Right lobe of liver (tissue), 6 donors: ENCODE results near the gene PHF2. TPM values are rescaled to one million over a fixed set of nuclear protein-coding genes. Genes with fewer than 3 reads are reported as not detected.
A peak's percentile ranks its signal among the peaks of the same experiment; 100 is the strongest.

Experiments used
- ATAC-seq, 4 donors: fragments of 200-7000 bp; cut with Tn5 transposase; one replicate each; pipeline ENCODE4 v1.9.1; 2020; ENCODE audit warnings: mild to moderate bottlenecking in 4 of 4, moderate library complexity in 4 of 4
- DNase-seq, 3 donors: peaks; one replicate each; pipeline ENCODE4 v3.0.0-alpha.2; 2020
- H3K27ac ChIP-seq, 3 donors: fragments of 200-600 bp; one replicate each; pipeline ENCODE4 v1.8.0; 2022
- H3K27me3 ChIP-seq, 2 donors: fragments of 200-600 bp; one replicate each; pipeline ENCODE4 v1.8.0; 2022
- H3K36me3 ChIP-seq, 4 donors: fragments of 200-600 bp; sonication (generic) in 1 of 4; one replicate each; pipeline versions ENCODE4 v1.5.1 to v1.8.0; 2017 to 2022; ENCODE audit warnings: control low read depth in 1 of 4
- H3K4me1 ChIP-seq, 4 donors: fragments of 200-600 bp; sonication (generic) in 1 of 4; one replicate each; pipeline versions ENCODE4 v1.5.1 to v1.8.0; 2017 to 2022; ENCODE audit warnings: control low read depth in 1 of 4
- H3K4me3 ChIP-seq, 3 donors: fragments of 200-600 bp; one replicate each; pipeline ENCODE4 v1.8.0; 2022
- H3K9me3 ChIP-seq, 4 donors: fragments of 200-600 bp; sonication (generic) in 1 of 4; one replicate each; pipeline versions ENCODE4 v1.5.1 to v1.8.0; 2017 to 2022; ENCODE audit warnings: control low read depth in 1 of 4
- POLR2A ChIP-seq: fragments of 450-650 bp; IDR thresholded peaks from one replicate; pipeline ENCODE4 v1.6.1; 2017; ENCODE audit warnings: antibody characterized with exemption, mild to moderate bottlenecking
- WGBS: methylation state at CpG from one replicate; pipeline ENCODE4 v1.1.6; 2018; ENCODE audit warnings: low coverage, low lambda C conversion rate; ENCODE audit not compliant: insufficient coverage; ENCODE audit errors: missing lambda C conversion rate; 5-methylcytosine and 5-hydroxymethylcytosine counted together
- intact Hi-C, 2 donors: fragments of 100-400 bp; cut with DNase I; formaldehyde crosslinking; loops; one replicate each; pipeline versions ENCODE4 v1.11.2 to v1.14.1; 2022
- total RNA-seq, 6 experiments: library from RNA; depleted of rRNA in 2 of 6; stranded (reverse); fragments of >200 nt in 2 of 6; fragmentation: NEBNext Ultra II Directional in 3 of 6; extraction: Animal tissue kit (Norgen Biotek cat#: 25700) in 3 of 6; gene quantifications; one replicate each; pipeline versions ENCODE4 v1.1.0 to v1.2.4, GENCODE V29; 2016 to 2023
- TF ChIP-seq, protein P1 (sequence below), 4 donors: fragments of 200-600 bp in 3 of 4; fragments of 450-650 bp in 1 of 4; IDR thresholded peaks; one replicate each; pipeline versions ENCODE4 v1.5.1 to v1.8.0; 2016 to 2022; ENCODE audit warnings: antibody characterized with exemption in 4 of 4, mild to moderate bottlenecking in 2 of 4
- donor health status: DM: no; HTN: yes; CAD: no.
- donor health status: DM: no; HTN: no; CAD: no.
- donor health status: DM: no; HTN: no; CAD: no.
- donor health status: DM: no; HTN: yes; CAD: no.
- donor health status: DM: no; HTN: yes; CAD: no.

PHF2 gene
- total RNA-seq, 6 experiments from 2014 or later, result 6.3 to 8.5 (median 6.8) TPM

DNA sequence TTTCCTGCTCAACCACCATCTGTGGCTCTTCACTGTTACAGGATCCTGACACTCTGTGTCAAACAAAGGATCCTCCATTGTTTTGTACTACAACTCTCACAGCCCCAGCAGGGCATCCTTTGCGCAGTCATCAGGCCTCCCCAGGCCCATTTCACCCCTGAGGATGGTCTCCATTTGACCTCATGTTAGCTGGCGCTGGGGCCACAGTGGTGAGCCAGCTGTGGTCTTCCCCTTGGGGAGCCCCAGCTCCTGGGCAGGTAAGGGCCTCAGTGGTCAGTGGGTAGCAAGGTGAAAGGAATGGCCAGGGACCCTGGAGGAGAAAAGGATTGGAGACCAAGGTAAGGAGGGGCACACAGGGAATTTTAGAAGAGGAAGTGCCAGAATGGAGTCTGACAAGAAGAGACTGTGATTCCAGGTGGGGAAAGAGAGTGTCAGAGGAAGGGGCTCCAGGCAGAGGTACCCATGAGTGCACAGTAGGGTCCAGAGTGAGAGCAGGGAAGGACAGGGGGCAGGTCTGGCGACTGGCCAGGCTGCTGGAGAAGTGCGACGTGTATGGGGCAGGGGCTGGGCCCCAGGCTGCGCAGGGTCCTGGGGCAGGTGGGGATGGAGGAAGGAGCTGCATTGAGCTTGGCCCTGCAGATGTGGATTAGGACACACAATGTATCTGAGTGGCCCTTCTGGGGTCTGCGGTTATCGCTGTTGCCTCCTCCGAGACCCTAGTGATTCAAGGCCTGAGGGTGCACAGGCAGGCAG is 109.9 kb downstream of the PHF2 start:
- Histone ChIP-seq H3K4me3 (no peak overlapping the region), H3K4me1 (peaks cover 0 to 6% (median 0%) of the 10 kb centered on the region in 4 donors), H3K36me3 (no peaks in the 10 kb centered on the region), H3K9me3 (peaks cover 0 to 5% (median 0%) of the 10 kb centered on the region in 4 donors), H3K27ac (no peak overlapping the region), H3K27me3 (no peaks in the 10 kb centered on the region)
- intact Hi-C loops, result no loop called here
- TF ChIP-seq, protein P1, sequence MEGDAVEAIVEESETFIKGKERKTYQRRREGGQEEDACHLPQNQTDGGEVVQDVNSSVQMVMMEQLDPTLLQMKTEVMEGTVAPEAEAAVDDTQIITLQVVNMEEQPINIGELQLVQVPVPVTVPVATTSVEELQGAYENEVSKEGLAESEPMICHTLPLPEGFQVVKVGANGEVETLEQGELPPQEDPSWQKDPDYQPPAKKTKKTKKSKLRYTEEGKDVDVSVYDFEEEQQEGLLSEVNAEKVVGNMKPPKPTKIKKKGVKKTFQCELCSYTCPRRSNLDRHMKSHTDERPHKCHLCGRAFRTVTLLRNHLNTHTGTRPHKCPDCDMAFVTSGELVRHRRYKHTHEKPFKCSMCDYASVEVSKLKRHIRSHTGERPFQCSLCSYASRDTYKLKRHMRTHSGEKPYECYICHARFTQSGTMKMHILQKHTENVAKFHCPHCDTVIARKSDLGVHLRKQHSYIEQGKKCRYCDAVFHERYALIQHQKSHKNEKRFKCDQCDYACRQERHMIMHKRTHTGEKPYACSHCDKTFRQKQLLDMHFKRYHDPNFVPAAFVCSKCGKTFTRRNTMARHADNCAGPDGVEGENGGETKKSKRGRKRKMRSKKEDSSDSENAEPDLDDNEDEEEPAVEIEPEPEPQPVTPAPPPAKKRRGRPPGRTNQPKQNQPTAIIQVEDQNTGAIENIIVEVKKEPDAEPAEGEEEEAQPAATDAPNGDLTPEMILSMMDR (IDR thresholded peaks at IDR 0.05), result no peak
- no peak for TF ChIP-seq POLR2A
- ATAC-seq (no peak), DNase-seq (peak in 1 of 3 donors; percentile 43)
- WGBS, result 78% methylated on average over 6 of the region's 9 CpGs

- Histone ChIP-seq H3K4me1 (peaks cover 0 to under 1% (median 0%) of the 10 kb centered on the region in 4 donors), H3K9me3 (peaks cover 0 to 5% (median 0%) of the 10 kb centered on the region in 4 donors), H3K27ac (no peak overlapping the region), H3K4me3 (no peak overlapping the region), H3K27me3 (no peaks in the 10 kb centered on the region), H3K36me3 (no peaks in the 10 kb centered on the region)
- intact Hi-C loops, result no loop called here
- TF ChIP-seq, protein P1 (IDR thresholded peaks at IDR 0.05), result no peak
- no peak for TF ChIP-seq POLR2A
- no peak for DNase-seq
- ATAC-seq, result no peak
- WGBS, result no CpG with 5 or more reads among the region's 3 CpGs
Measured at GRCh38 chr9:93686880-93687236, 110.5 kb downstream of the PHF2 start.

DNA sequence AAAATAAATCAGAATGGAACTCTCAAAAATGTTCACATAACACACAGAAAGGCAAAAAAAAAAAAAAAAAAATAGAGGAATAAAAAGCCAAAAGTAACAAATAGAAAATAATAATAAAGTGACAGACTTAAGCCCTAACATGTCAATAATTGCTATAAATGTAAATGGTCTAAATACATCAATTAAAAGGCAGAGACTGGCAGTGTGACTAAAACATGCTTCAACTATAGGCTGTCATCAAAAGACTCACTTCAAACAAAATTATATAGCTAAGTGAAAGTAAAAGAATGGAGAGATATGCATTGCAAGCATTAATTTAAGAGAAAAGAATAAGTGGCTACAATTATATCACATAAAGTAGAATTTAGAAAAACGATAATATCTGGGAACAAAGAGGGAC is 114.2 kb downstream of the PHF2 start:
- WGBS, result 63% methylated on average over 1 of the region's 1 CpG
- H3K36me3 ChIP-seq, result no peaks in the 10 kb centered on the region
- no peaks in the 10 kb centered on the region for H3K4me1 ChIP-seq
- ATAC-seq, result no peak
- H3K27me3 ChIP-seq, result no peaks in the 10 kb centered on the region
- H3K27ac ChIP-seq, result no peak overlapping the region
- no peak overlapping the region for H3K4me3 ChIP-seq
- TF ChIP-seq, protein P1 (IDR thresholded peaks at IDR 0.05), result no peak
- intact Hi-C loops, result no loop called here
- peaks cover 0 to 5% (median 0%) of the 10 kb centered on the region in 4 donors for H3K9me3 ChIP-seq
- DNase-seq, result no peak

GRCh38 chr9:93693129-93693528 is 116.7 kb downstream of the PHF2 start:
- no peak overlapping the region for H3K4me3 ChIP-seq
- 60% methylated on average over 3 of the region's 3 CpGs for WGBS
- H3K27ac ChIP-seq, result no peak overlapping the region
- no peaks in the 10 kb centered on the region for H3K36me3 ChIP-seq
- no peaks in the 10 kb centered on the region for H3K4me1 ChIP-seq
- intact Hi-C loops, result no loop called here
- peaks cover 0 to 5% (median 0%) of the 10 kb centered on the region in 4 donors for H3K9me3 ChIP-seq
- ATAC-seq (no peak), DNase-seq (no peak)
- TF ChIP-seq POLR2A, result no peak
- TF ChIP-seq, protein P1 (IDR thresholded peaks at IDR 0.05), result no peak
- H3K27me3 ChIP-seq, result no peaks in the 10 kb centered on the region
